ENCODE measurements around the gene ARFIP2. TPM values are rescaled to one million over a fixed set of nuclear protein-coding genes. Genes with fewer than 3 reads are reported as not detected.
A peak's percentile ranks its signal among the peaks of the same experiment; 100 is the strongest.

The ARFIP2 gene
- total and polyA plus RNA-seq, 2 of the 8 experiments (the other 6 are each of a cell fraction or from before 2014, with no cell fraction given): 48.3 to 48.7 TPM

DNA sequence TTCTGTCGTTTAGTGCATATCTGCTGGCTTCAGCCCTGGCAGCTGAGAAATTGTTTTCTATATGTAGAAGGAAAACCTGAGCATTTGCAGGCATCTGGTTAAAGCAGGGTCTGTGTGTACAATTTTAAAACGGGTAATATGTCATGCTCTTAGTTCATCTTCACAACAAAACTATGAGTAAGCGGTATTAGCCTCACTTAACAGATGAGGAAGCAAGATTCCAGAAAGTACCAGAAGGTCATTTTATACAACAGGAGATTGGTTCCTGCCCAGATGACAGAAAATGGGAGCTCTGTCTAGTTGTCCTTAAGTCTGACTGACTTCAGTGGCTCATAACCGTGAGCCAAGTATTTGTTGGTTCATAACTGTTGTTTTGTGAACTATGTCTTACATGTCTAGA, 1.3 kb upstream of the ARFIP2 start:
- CTCF ChIA-PET (ENCODE audit: partially characterized antibody): interaction anchor here (0.9 to 2.5 kb wide), 8 partner anchors 15 to 212 kb away, joined by 3 to 12 read pairs (median 4); partner anchors contain the start of gene DNHD1
- peak overlapping the region in 2 of 4 experiments; percentile 95 to 98; a peak in 4 of 7 replicates for H3K9ac ChIP-seq (replicated peaks in 1 of 4; ENCODE audit: extremely low read depth in 1 of 4, low read depth in 3 of 4, low read length in 3 of 4)
- 94% methylated on average over 4 of the region's 4 CpGs; no CpG with 5 or more reads in 1 of the 2 experiments for WGBS, 2 experiments (ENCODE audit: extremely low coverage in 1 of 2, insufficient coverage in 1 of 2, insufficient read length in 1 of 2, insufficient replicate concordance in 2 of 2, low coverage in 1 of 2, low lambda C conversion rate in 2 of 2, missing lambda C conversion rate in 1 of 2)
- H2BK120ac ChIP-seq (replicated peaks; ENCODE audit: low read depth, low read length): no peak overlapping the region
- DNase-seq (ENCODE audit: low read depth in 1 of 2, low spot score in 2 of 2): no peak
- H3K79me1 ChIP-seq (ENCODE audit: low read depth, low read length): peaks cover 14% of the 10 kb centered on the region
- no peak overlapping the region for H2BK20ac ChIP-seq (ENCODE audit: low read length)
- no peaks in the 10 kb centered on the region for H3K27me3 ChIP-seq (replicated peaks in 1 of 4; ENCODE audit: control insufficient read depth in 3 of 4, extremely low read depth in 1 of 4, insufficient read depth in 3 of 4, low read length in 3 of 4)
- H3K56ac ChIP-seq (replicated peaks; ENCODE audit: insufficient read length, low read depth, low read length): no peak overlapping the region
- H4K5ac ChIP-seq (ENCODE audit: insufficient read length, low read depth, low read length): no peak overlapping the region
- TF ChIP-seq GABPA (IDR thresholded peaks at IDR 0.05; ENCODE audit: borderline replicate concordance, insufficient read depth, low read length) (no peak), SIN3A (conservative IDR thresholded peaks at IDR 0.05 in 1 of 2, IDR thresholded peaks at IDR 0.05 in 1 of 2; ENCODE audit: low read depth in 1 of 2, low read length in 2 of 2) (no peak), RXRA (IDR thresholded peaks at IDR 0.05; ENCODE audit: insufficient read depth, low read depth, low read length) (no peak), SAP30 (IDR thresholded peaks at IDR 0.05; ENCODE audit: insufficient read depth, insufficient replicate concordance, low read length) (no peak), HDAC2 (IDR thresholded peaks at IDR 0.05; ENCODE audit: borderline replicate concordance in 1 of 2, low read depth in 2 of 2, low read length in 2 of 2) (no peak), BACH1 (IDR thresholded peaks at IDR 0.05; ENCODE audit: low read length) (no peak)
- H3K9me3 ChIP-seq (ENCODE audit: insufficient read depth in 2 of 2, low read depth in 1 of 2, low read length in 1 of 2): no peaks in the 10 kb centered on the region
- peaks cover 16 to 66% (median 43%) of the 10 kb centered on the region in 4 experiments for H3K36me3 ChIP-seq (ENCODE audit: control insufficient read depth in 2 of 4, insufficient read depth in 4 of 4, low read length in 3 of 4)
- peak overlapping the region; percentile 89 to 100 (median 100) for H3K4me3 ChIP-seq (ENCODE audit: extremely low read depth in 1 of 4, insufficient read depth in 2 of 4, low read depth in 3 of 4, low read length in 4 of 4)
- H3K4ac ChIP-seq (replicated peaks; ENCODE audit: insufficient read length, low read depth, low read length): no peak overlapping the region
- H3K27ac ChIP-seq (ENCODE audit: low read depth, low read length): no peak overlapping the region; the same call in 1 of the 2 replicates
- H2AK5ac ChIP-seq (ENCODE audit: low read depth, low read length): no peak overlapping the region
- H3K23ac ChIP-seq (ENCODE audit: insufficient read length): no peak overlapping the region
- H3K23me2 ChIP-seq (ENCODE audit: low read depth, low read length): peaks cover 11% of the 10 kb centered on the region
- peaks cover 0 to 12% of the 10 kb centered on the region in 2 experiments for H4K20me1 ChIP-seq (replicated peaks in 1 of 2; ENCODE audit: control insufficient read depth in 1 of 2, insufficient read depth in 2 of 2, low read length in 2 of 2)
- peaks cover 14 to 39% of the 10 kb centered on the region in 2 experiments for H3K79me2 ChIP-seq (ENCODE audit: control insufficient read depth in 1 of 2, insufficient read depth in 2 of 2, low read length in 2 of 2)
- H3K18ac ChIP-seq (ENCODE audit: extremely low read depth, low read length): no peak overlapping the region
- no peak overlapping the region for H2AFZ ChIP-seq (ENCODE audit: low read length)
- H2BK5ac ChIP-seq (ENCODE audit: low read depth, low read length): no peak overlapping the region; the same call in 1 of the 2 replicates
- no peak overlapping the region for H4K8ac ChIP-seq (ENCODE audit: extremely low read depth, insufficient read depth, low read length)
- H3K14ac ChIP-seq (ENCODE audit: insufficient read length): no peak overlapping the region
- FAIRE-seq: no peak
- no peak overlapping the region for H2BK15ac ChIP-seq (ENCODE audit: low read length)
- H4K91ac ChIP-seq (replicated peaks; ENCODE audit: insufficient read length, low read length): no peak overlapping the region
- peaks cover 4 to 13% (median 5%) of the 10 kb centered on the region in 4 experiments for H3K4me1 ChIP-seq (replicated peaks in 1 of 4; ENCODE audit: control insufficient read depth in 3 of 4, insufficient read depth in 4 of 4, low read length in 3 of 4)
- no peak overlapping the region for H2BK12ac ChIP-seq (ENCODE audit: low read depth, low read length)
- POLR2A ChIA-PET (ENCODE audit: partially characterized antibody): interaction anchor here (0.8 to 2.2 kb wide), 11 partner anchors 8 to 129 kb away, joined by 3 to 13 read pairs (median 4); partner anchors contain the start of genes DNHD1 and TRIM3
- H3K4me2 ChIP-seq (ENCODE audit: insufficient read depth in 1 of 2, low read depth in 2 of 2, low read length in 2 of 2): peak overlapping the region; percentile 97 to 99
